Natural killer cell (primary cell): ENCODE results near the gene PADI2. TPM values are rescaled to one million over a fixed set of nuclear protein-coding genes. Genes with fewer than 3 reads are reported as not detected.

Experiments used
- ATAC-seq, 3 donors: fragments of 150-1000 bp in 2 of 3; fragments of 200-7000 bp in 1 of 3; cut with Tn5 transposase; 1 replicate in 1 of 3; 2 replicates in 2 of 3; pipeline ENCODE4 v1.10.0; 2021; ENCODE audit warnings: mild to moderate bottlenecking in 2 of 3, moderate library complexity in 2 of 3
- DNase-seq, 2 donors: peaks; one replicate each; pipeline versions ENCODE4 v3.0.0 to v3.0.0-alpha.2; 2013 to 2021; ENCODE audit warnings: mixed read lengths in 1 of 2
- H3K27ac ChIP-seq: one replicate; pipeline ENCODE4 v1.5.1; 2013; ENCODE audit warnings: mild to moderate bottlenecking, low read length
- H3K27me3 ChIP-seq: one replicate; pipeline ENCODE4 v1.6.1; 2013; ENCODE audit warnings: low read length; ENCODE audit not compliant: control insufficient read depth, insufficient read depth
- H3K36me3 ChIP-seq: one replicate; pipeline ENCODE4 v1.6.1; 2013; ENCODE audit warnings: low read length; ENCODE audit not compliant: control insufficient read depth, insufficient read depth
- H3K4me1 ChIP-seq: one replicate; pipeline ENCODE4 v1.6.1; 2013; ENCODE audit warnings: low read length; ENCODE audit not compliant: control insufficient read depth, insufficient read depth
- H3K4me3 ChIP-seq: one replicate; pipeline ENCODE4 v1.5.1; 2013; ENCODE audit warnings: low read length
- H3K9me3 ChIP-seq: one replicate; pipeline ENCODE4 v1.6.1; 2013; ENCODE audit warnings: low read length; ENCODE audit not compliant: control insufficient read depth, insufficient read depth
- H3K27ac Mint-ChIP-seq, 2 donors: one replicate each; pipeline ENCODE4 v1.8.0; 2022; ENCODE audit warnings: mild to moderate bottlenecking in 2 of 2, mixed read lengths in 2 of 2, moderate library complexity in 1 of 2
- H3K27me3 Mint-ChIP-seq, 2 donors: one replicate each; pipeline ENCODE4 v1.8.0; 2022; ENCODE audit warnings: low read depth in 2 of 2, mixed read lengths in 2 of 2
- H3K36me3 Mint-ChIP-seq: one replicate; pipeline ENCODE4 v1.8.0; 2022; ENCODE audit warnings: mixed read lengths
- H3K4me1 Mint-ChIP-seq, 2 donors: one replicate each; pipeline ENCODE4 v1.8.0; 2022; ENCODE audit warnings: mixed read lengths in 2 of 2
- H3K4me3 Mint-ChIP-seq: one replicate; pipeline ENCODE4 v1.8.0; 2022; ENCODE audit warnings: mild to moderate bottlenecking, moderate library complexity, mixed read lengths
- H3K9me3 Mint-ChIP-seq, 2 donors: one replicate each; pipeline ENCODE4 v1.8.0; 2022; ENCODE audit warnings: mixed read lengths in 2 of 2
- WGBS: methylation state at CpG from one replicate; pipeline ENCODE4 v1.1.7; 2013; ENCODE audit warnings: missing lambda C conversion rate; ENCODE audit not compliant: insufficient coverage; 5-methylcytosine and 5-hydroxymethylcytosine counted together
- intact Hi-C: fragments of 100-400 bp; cut with micrococcal nuclease; formaldehyde crosslinking; loops from one replicate; pipeline ENCODE4 v1.14.2; 2022
- total RNA-seq, 4 donors: library from RNA; stranded (reverse); fragments of 120-200 nt in 1 of 4; gene quantifications; one replicate each; pipeline versions ENCODE4 v1.2.3 to v1.2.4, GENCODE V29; 2013 to 2022
- TF ChIP-seq, protein P1 (sequence below): fragments of 200-600 bp; IDR thresholded peaks from one replicate; pipeline ENCODE4 v1.8.0; 2022; ENCODE audit warnings: antibody characterized with exemption

PADI2 gene
- total RNA-seq, 3 donors from 2014 or later (not counting 1 experiment from before 2014, with no cell fraction given) = 0.56 to 2.5 (median 0.88) TPM

DNA sequence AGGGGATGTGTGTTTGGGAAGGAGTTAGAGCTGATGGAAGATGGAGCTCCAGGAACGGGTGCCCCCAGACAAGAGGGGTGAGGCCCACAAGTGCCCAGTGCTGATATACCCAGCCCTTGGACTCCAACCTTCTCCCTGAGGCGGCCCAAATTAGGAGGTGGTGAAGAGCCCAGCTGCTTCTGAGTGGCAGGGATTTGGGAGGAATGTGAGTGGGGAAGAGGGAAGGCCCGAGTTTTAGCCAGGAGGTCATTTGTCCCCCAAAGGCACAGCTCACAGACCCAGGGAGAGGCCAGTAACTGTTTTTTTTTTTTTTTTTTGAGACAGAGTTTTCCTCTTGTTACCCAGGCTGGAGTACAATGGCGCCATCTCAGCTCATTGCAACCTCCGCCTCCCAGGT, 1.2 kb upstream of the PADI2 start:
- Mint-ChIP-seq H3K36me3 (no peaks in the 10 kb centered on the region), H3K27me3 (peaks cover 32 to 41% of the 10 kb centered on the region in 2 donors), H3K27ac (no peak overlapping the region), H3K4me3 (no peak overlapping the region), H3K9me3 (no peaks in the 10 kb centered on the region), H3K4me1 (peaks cover 0 to 18% of the 10 kb centered on the region in 2 donors)
- ATAC-seq (no peak), DNase-seq (no peak)
- TF ChIP-seq, protein P1, sequence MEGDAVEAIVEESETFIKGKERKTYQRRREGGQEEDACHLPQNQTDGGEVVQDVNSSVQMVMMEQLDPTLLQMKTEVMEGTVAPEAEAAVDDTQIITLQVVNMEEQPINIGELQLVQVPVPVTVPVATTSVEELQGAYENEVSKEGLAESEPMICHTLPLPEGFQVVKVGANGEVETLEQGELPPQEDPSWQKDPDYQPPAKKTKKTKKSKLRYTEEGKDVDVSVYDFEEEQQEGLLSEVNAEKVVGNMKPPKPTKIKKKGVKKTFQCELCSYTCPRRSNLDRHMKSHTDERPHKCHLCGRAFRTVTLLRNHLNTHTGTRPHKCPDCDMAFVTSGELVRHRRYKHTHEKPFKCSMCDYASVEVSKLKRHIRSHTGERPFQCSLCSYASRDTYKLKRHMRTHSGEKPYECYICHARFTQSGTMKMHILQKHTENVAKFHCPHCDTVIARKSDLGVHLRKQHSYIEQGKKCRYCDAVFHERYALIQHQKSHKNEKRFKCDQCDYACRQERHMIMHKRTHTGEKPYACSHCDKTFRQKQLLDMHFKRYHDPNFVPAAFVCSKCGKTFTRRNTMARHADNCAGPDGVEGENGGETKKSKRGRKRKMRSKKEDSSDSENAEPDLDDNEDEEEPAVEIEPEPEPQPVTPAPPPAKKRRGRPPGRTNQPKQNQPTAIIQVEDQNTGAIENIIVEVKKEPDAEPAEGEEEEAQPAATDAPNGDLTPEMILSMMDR = no peak
- Histone ChIP-seq H3K4me1 (peaks cover 15% of the 10 kb centered on the region), H3K27me3 (no peaks in the 10 kb centered on the region), H3K36me3 (no peaks in the 10 kb centered on the region), H3K27ac (no peak overlapping the region), H3K9me3 (no peaks in the 10 kb centered on the region), H3K4me3 (no peak overlapping the region)
- 94% methylated on average over 5 of the region's 5 CpGs for WGBS
- intact Hi-C loops = no loop called here

DNA sequence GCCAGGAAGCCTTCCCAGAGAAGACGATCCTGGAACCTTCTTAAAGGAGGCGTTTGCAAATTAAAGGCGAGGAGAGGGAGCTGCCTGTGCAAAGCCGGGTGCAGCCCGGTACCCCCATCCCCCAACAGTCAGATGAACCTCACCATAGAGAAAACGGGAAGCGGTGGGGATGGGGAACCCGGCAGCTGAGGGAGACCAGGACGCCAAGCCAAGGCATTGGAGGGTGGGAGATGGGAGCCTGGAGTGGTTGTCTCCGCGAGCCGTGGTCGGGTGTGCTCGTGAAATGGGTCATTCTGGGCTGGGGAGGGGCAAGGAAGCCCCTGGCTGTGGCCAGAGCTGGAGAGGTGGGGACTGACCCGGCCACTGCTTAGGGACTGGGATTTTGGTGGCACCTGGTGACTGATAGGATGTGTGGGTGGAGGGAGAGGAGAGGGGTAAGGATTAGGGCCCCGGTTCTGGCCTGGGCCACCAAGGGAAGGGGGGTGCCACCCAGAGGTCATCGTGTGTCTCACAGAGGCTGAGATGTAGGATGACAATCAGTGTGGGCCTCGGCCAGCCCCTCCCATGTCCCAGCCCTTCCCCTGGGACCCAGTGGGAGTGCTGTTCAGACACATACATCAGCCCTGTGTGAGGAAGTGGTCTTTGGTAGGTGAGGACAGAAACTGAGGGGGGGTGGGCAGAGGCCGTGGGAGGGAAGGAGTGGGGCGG, 676 bp upstream of the PADI2 start:
- H3K4me3 ChIP-seq = no peak overlapping the region

DNA sequence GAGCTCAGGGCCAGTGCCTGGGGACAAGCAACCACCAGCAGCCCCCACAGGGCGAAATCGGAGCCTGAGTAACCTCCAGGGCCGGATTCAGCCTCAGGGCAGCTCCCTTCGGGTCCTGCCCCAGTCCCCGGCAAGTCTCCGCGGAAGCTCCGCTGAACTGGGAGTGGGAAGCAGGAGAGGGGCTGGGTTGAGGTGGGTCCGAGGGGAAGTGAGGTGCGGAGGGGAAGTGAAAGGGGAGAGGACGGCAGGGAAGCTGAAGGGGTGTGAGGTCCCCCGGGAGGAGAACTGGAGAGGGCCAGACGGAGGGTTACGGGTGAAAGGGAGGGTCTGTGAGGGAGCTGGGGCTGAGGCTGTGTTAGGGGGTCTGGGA, 560 bp downstream of the PADI2 start:
- no peaks in the 10 kb centered on the region for H3K36me3 ChIP-seq
- Mint-ChIP-seq H3K4me3 (no peak overlapping the region), H3K27me3 (peaks cover 35 to 45% of the 10 kb centered on the region in 2 donors), H3K36me3 (no peaks in the 10 kb centered on the region), H3K27ac (no peak overlapping the region), H3K4me1 (peaks cover 0 to 18% of the 10 kb centered on the region in 2 donors), H3K9me3 (no peaks in the 10 kb centered on the region)
- no peaks in the 10 kb centered on the region for H3K9me3 ChIP-seq
- peak overlapping the region; percentile 13 for H3K4me3 ChIP-seq
- intact Hi-C loops = no loop called here
- 12% methylated on average over 14 of the region's 14 CpGs for WGBS
- no peak overlapping the region for H3K27ac ChIP-seq
- no peak for DNase-seq
- no peaks in the 10 kb centered on the region for H3K27me3 ChIP-seq
- peaks cover 15% of the 10 kb centered on the region for H3K4me1 ChIP-seq
- ATAC-seq = no peak
- TF ChIP-seq, protein P1 = no peak

More for the DNA sequence above, 676 bp upstream of the PADI2 start:
- Histone ChIP-seq H3K4me1 (peaks cover 15% of the 10 kb centered on the region), H3K36me3 (no peaks in the 10 kb centered on the region), H3K27ac (no peak overlapping the region), H3K27me3 (no peaks in the 10 kb centered on the region), H3K9me3 (no peaks in the 10 kb centered on the region)
- TF ChIP-seq, protein P1 = no peak
- WGBS = 31% methylated on average over 18 of the region's 20 CpGs
- Mint-ChIP-seq H3K36me3 (no peaks in the 10 kb centered on the region), H3K9me3 (no peaks in the 10 kb centered on the region), H3K27ac (no peak overlapping the region), H3K4me1 (peaks cover 0 to 18% of the 10 kb centered on the region in 2 donors), H3K4me3 (peak overlapping the region; percentile 25), H3K27me3 (peaks cover 35 to 43% of the 10 kb centered on the region in 2 donors)
- DNase-seq = no peak
- intact Hi-C loops = no loop called here
- ATAC-seq = peak in 1 of 3 donors; percentile 39

DNA sequence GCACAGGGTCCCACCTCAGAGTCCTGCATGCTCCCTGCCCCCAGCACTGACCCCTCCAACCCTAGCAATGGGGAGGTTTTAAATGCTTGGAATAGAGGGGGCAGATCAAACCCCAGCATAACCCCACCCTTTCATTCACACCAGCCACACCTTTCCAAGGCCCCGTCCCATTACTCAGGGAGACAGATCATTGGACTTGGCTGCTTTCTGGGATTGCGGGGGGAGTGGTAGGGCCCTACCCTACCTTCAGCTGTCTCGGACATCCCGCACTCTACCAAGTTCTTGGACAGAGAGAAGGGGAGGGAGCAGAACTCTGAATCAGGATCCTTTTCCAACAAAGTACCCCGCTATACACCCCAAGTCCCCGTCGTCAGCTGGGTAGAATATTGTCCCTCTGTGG, 983 bp downstream of the PADI2 start:
- H3K27ac ChIP-seq = no peak overlapping the region
- no peaks in the 10 kb centered on the region for H3K9me3 Mint-ChIP-seq
- H3K27ac Mint-ChIP-seq = no peak overlapping the region
- intact Hi-C loops = no loop called here
- no peak overlapping the region for H3K4me3 ChIP-seq
- no peaks in the 10 kb centered on the region for H3K27me3 ChIP-seq
- DNase-seq (no peak), ATAC-seq (no peak)
- H3K4me3 Mint-ChIP-seq = no peak overlapping the region
- 65% methylated on average over 6 of the region's 7 CpGs for WGBS
- no peaks in the 10 kb centered on the region for H3K9me3 ChIP-seq
- peaks cover 15% of the 10 kb centered on the region for H3K4me1 ChIP-seq
- no peaks in the 10 kb centered on the region for H3K36me3 Mint-ChIP-seq
- H3K4me1 Mint-ChIP-seq = peaks cover 0 to 18% of the 10 kb centered on the region in 2 donors
- peaks cover 35 to 45% of the 10 kb centered on the region in 2 donors for H3K27me3 Mint-ChIP-seq
- TF ChIP-seq, protein P1 = no peak
- no peaks in the 10 kb centered on the region for H3K36me3 ChIP-seq
